HEK293 (cell line): ENCODE measurements around the gene GRIK2.

Experiments
- CTCF ChIA-PET: fragments of 350-600 bp; formaldehyde crosslinking; extraction: SDS; loops from one replicate; lab custom pipeline; 2021; ENCODE audit warnings: antibody characterized with exemption; lab: Yijun Ruan, JAX
- POLR2A ChIA-PET: fragments of 300-600 bp; formaldehyde crosslinking; extraction: SDS; loops from one replicate; lab custom pipeline; 2020; ENCODE audit warnings: antibody characterized with exemption, inconsistent platforms; lab: Yijun Ruan, JAX
- H3K27ac ChIP-seq: fragments of 200-500 bp; sonication (Bioruptor generic); 2 replicates; pipeline ENCODE4 v1.5.1; 2014; ENCODE audit warnings: low read depth, low read length, control low read depth, inconsistent platforms; ENCODE audit errors: extremely low read depth
- H3K36me3 ChIP-seq, 2 experiments: fragments of 200-500 bp in 1 of 2; sonication (Bioruptor generic) in 1 of 2; 1 replicate in 1 of 2; 2 replicates in 1 of 2; pipeline ENCODE4 v1.5.1; 2014 to 2017; ENCODE audit warnings: inconsistent platforms in 2 of 2, low read length in 2 of 2; ENCODE audit not compliant: control insufficient read depth in 2 of 2, insufficient read depth in 1 of 2
- H3K4me1 ChIP-seq: fragments of 200-500 bp; sonication (Bioruptor generic); 2 replicates; pipeline ENCODE4 v1.5.1; 2014; ENCODE audit warnings: mild to moderate bottlenecking, low read length, inconsistent platforms; ENCODE audit not compliant: control insufficient read depth, insufficient read depth
- H3K4me3 ChIP-seq: 2 replicates; pipeline ENCODE4 v1.5.1; 2011; ENCODE audit warnings: low read depth, mild to moderate bottlenecking, control low read depth, low read length, moderate library complexity
- H3K9me3 ChIP-seq: fragments of 200-500 bp; sonication (Bioruptor generic); 2 replicates; pipeline ENCODE4 v1.5.1; 2014; ENCODE audit warnings: low read depth, low read length, inconsistent platforms; ENCODE audit not compliant: control insufficient read depth, insufficient read depth
- AEBP2 ChIP-seq: fragments of 450-650 bp; formaldehyde crosslinking; IDR thresholded peaks from 2 replicates; pipeline ENCODE4 v1.5.1; 2016; ENCODE audit warnings: missing biosample characterization, missing genetic modification characterization, borderline replicate concordance
- ATF2 ChIP-seq: fragments of 450-650 bp; formaldehyde crosslinking; IDR thresholded peaks from 2 replicates; pipeline ENCODE4 v1.5.1; 2016; ENCODE audit warnings: missing biosample characterization, missing genetic modification characterization, low read depth
- BCL6B ChIP-seq: fragments of 450-650 bp; formaldehyde crosslinking; IDR thresholded peaks from 2 replicates; pipeline ENCODE4 v1.5.1; 2017; ENCODE audit warnings: missing biosample characterization, missing genetic modification characterization
- HIC1 ChIP-seq: fragments of 450-650 bp; formaldehyde crosslinking; IDR thresholded peaks from 2 replicates; pipeline ENCODE4 v1.5.1; 2016; ENCODE audit warnings: missing biosample characterization, missing genetic modification characterization
- SP3 ChIP-seq: fragments of 450-650 bp; formaldehyde crosslinking; IDR thresholded peaks from 2 replicates; pipeline ENCODE4 v1.5.1; 2016; ENCODE audit warnings: missing biosample characterization, missing genetic modification characterization
- SP7 ChIP-seq: fragments of 450-650 bp; formaldehyde crosslinking; IDR thresholded peaks from 2 replicates; pipeline ENCODE4 v1.5.1; 2016; ENCODE audit warnings: missing biosample characterization, missing genetic modification characterization
- ZBTB44 ChIP-seq: fragments of 450-650 bp; IDR thresholded peaks from 2 replicates; pipeline ENCODE4 v1.5.1; 2018; ENCODE audit warnings: missing biosample characterization, mild to moderate bottlenecking, missing genetic modification characterization
- ZBTB7A ChIP-seq: fragments of 450-650 bp; formaldehyde crosslinking; IDR thresholded peaks from 2 replicates; pipeline ENCODE4 v1.5.1; 2016; ENCODE audit warnings: low read depth, missing biosample characterization, missing genetic modification characterization
- ZBTB8A ChIP-seq: fragments of 450-650 bp; formaldehyde crosslinking; IDR thresholded peaks from 2 replicates; pipeline ENCODE4 v1.5.1; 2016; ENCODE audit warnings: missing biosample characterization, missing genetic modification characterization
- ZNF132 ChIP-seq: fragments of 450-650 bp; formaldehyde crosslinking; IDR thresholded peaks from 2 replicates; pipeline ENCODE4 v1.5.1; 2017; ENCODE audit warnings: missing biosample characterization, missing genetic modification characterization, borderline replicate concordance
- ZNF23 ChIP-seq: fragments of 450-650 bp; formaldehyde crosslinking; IDR thresholded peaks from 2 replicates; pipeline ENCODE4 v1.5.1; 2016; ENCODE audit warnings: missing biosample characterization, missing genetic modification characterization, borderline replicate concordance
- ZNF24 ChIP-seq: fragments of 450-650 bp; formaldehyde crosslinking; IDR thresholded peaks from 2 replicates; pipeline ENCODE4 v1.5.1; 2016; ENCODE audit warnings: missing biosample characterization, missing genetic modification characterization
- ZNF324 ChIP-seq: fragments of 450-650 bp; formaldehyde crosslinking; IDR thresholded peaks from 2 replicates; pipeline ENCODE4 v1.5.1; 2016; ENCODE audit warnings: missing biosample characterization, missing genetic modification characterization
- ZNF423 ChIP-seq: fragments of 450-650 bp; formaldehyde crosslinking; IDR thresholded peaks from 2 replicates; pipeline ENCODE4 v1.5.1; 2016; ENCODE audit warnings: missing biosample characterization, missing genetic modification characterization
- ZNF544 ChIP-seq: fragments of 450-650 bp; formaldehyde crosslinking; IDR thresholded peaks from 2 replicates; pipeline ENCODE4 v1.5.0; 2017; ENCODE audit warnings: missing biosample characterization, missing genetic modification characterization
- ZNF548 ChIP-seq: fragments of 450-650 bp; formaldehyde crosslinking; IDR thresholded peaks from 2 replicates; pipeline ENCODE4 v1.5.1; 2016; ENCODE audit warnings: missing biosample characterization, missing genetic modification characterization
- ZNF555 ChIP-seq: fragments of 450-650 bp; formaldehyde crosslinking; conservative IDR thresholded peaks from 2 replicates; pipeline ENCODE4 v1.5.1; 2017; ENCODE audit warnings: missing biosample characterization, mild to moderate bottlenecking, missing genetic modification characterization, inconsistent platforms
- ZNF610 ChIP-seq: fragments of 450-650 bp; formaldehyde crosslinking; IDR thresholded peaks from 2 replicates; pipeline ENCODE4 v1.5.1; 2016; ENCODE audit warnings: missing biosample characterization, missing genetic modification characterization, borderline replicate concordance
- ZNF692 ChIP-seq: fragments of 450-650 bp; formaldehyde crosslinking; IDR thresholded peaks from 2 replicates; pipeline ENCODE4 v1.5.1; 2016; ENCODE audit warnings: missing biosample characterization, missing genetic modification characterization
- ZNF707 ChIP-seq: fragments of 450-650 bp; formaldehyde crosslinking; IDR thresholded peaks from 2 replicates; pipeline ENCODE4 v1.5.1; 2016; ENCODE audit warnings: missing biosample characterization, missing genetic modification characterization
- ZNF843 ChIP-seq: fragments of 450-650 bp; formaldehyde crosslinking; IDR thresholded peaks from 2 replicates; pipeline ENCODE4 v1.5.1; 2016; ENCODE audit warnings: missing biosample characterization, missing genetic modification characterization
- ZSCAN4 ChIP-seq: fragments of 450-650 bp; formaldehyde crosslinking; IDR thresholded peaks from 2 replicates; pipeline ENCODE4 v1.5.1; 2017; ENCODE audit warnings: missing biosample characterization, missing genetic modification characterization

GRIK2 gene

GRCh38 chr6:101931766-101932165, 538.3 kb downstream of the GRIK2 start:
- no peaks in the 10 kb centered on the region for H3K4me1 ChIP-seq
- no peak overlapping the region for H3K27ac ChIP-seq
- H3K36me3 ChIP-seq, result no peaks in the 10 kb centered on the region
- POLR2A ChIA-PET, result no interaction called here
- H3K9me3 ChIP-seq, result no peaks in the 10 kb centered on the region
- no peak overlapping the region for H3K4me3 ChIP-seq
- TF ChIP-seq ZBTB44 (tag by site-specific recombination), result no peak
- TF ChIP-seq ZNF610 (tag by site-specific recombination), result no peak
- TF ChIP-seq ZBTB7A (tag by site-specific recombination), result no peak
- TF ChIP-seq ZNF707 (tag by site-specific recombination), result no peak
- no peak for TF ChIP-seq SP7 (tag by site-specific recombination)
- CTCF ChIA-PET, result no interaction called here

GRCh38 chr6:101932704-101933103, 539.2 kb downstream of the GRIK2 start:
- Histone ChIP-seq H3K27ac (no peak overlapping the region), H3K9me3 (no peaks in the 10 kb centered on the region), H3K4me3 (no peak overlapping the region), H3K36me3 (no peaks in the 10 kb centered on the region), H3K4me1 (no peaks in the 10 kb centered on the region)
- POLR2A ChIA-PET, result no interaction called here
- CTCF ChIA-PET, result no interaction called here
- TF ChIP-seq ZNF544 (no peak), ZNF23 (tag by site-specific recombination) (no peak), AEBP2 (tag by site-specific recombination) (no peak), ZNF555 (tag by site-specific recombination) (no peak), ZNF692 (tag by site-specific recombination) (no peak), ZNF24 (tag by site-specific recombination) (no peak), ZNF324 (tag by site-specific recombination) (no peak), ZNF423 (no peak), ATF2 (tag by site-specific recombination) (no peak), HIC1 (no peak), ZNF548 (no peak), ZBTB8A (no peak), BCL6B (tag by site-specific recombination) (no peak), ZNF132 (tag by site-specific recombination) (no peak), ZNF843 (no peak), SP3 (tag by site-specific recombination) (no peak), ZSCAN4 (tag by site-specific recombination) (no peak)
